HT1080 (cell line): Measurements from ENCODE around the gene MYO1D. TPM values are rescaled to one million over a fixed set of nuclear protein-coding genes. Genes with fewer than 3 reads are reported as not detected.
"Not testable (repeated sequence)": the region's sequence is repeated elsewhere in the genome, so short reads cannot be mapped to it uniquely, and the experiment has no call there.

ENCODE experiments used
- DNase-seq: peaks from one replicate; pipeline ENCODE4 v3.0.0-alpha.2; 2015; ENCODE audit warnings: low read depth
- total RNA-seq: library from RNA; depleted of rRNA; stranded (reverse); fragments of >200 nt; shearing (Covaris generic); gene quantifications from 2 replicates; pipeline ENCODE4 v1.2.3, GENCODE V29; 2014

Gene MYO1D
- total RNA-seq, 1 experiment from 2014 or later: 4.5 TPM

- peak; percentile 15 for DNase-seq
These were observed 16.9 kb downstream of the MYO1D start for GRCh38 chr17:32859857-32860525.

- no peak for DNase-seq
These were observed 21.3 kb downstream of the MYO1D start for GRCh38 chr17:32855620-32856019.

- no peak for DNase-seq
These were observed 22.0 kb downstream of the MYO1D start for GRCh38 chr17:32854832-32855389.

- DNase-seq: peak; percentile 27
These were observed 22.7 kb downstream of the MYO1D start for GRCh38 chr17:32854207-32854606.

- peak; percentile 17 for DNase-seq
These were observed 24.1 kb downstream of the MYO1D start for GRCh38 chr17:32852811-32853210.

GRCh38 chr17:32849879-32850278 is 27.0 kb downstream of the MYO1D start:
- no peak for DNase-seq

GRCh38 chr17:32847977-32848376 is 28.9 kb downstream of the MYO1D start:
- DNase-seq: no peak

- no peak for DNase-seq
These were observed 30.8 kb downstream of the MYO1D start for GRCh38 chr17:32846143-32846542.

- DNase-seq: no peak
These were observed 36.7 kb downstream of the MYO1D start for GRCh38 chr17:32840241-32840640.

GRCh38 chr17:32836527-32836926 is 40.4 kb downstream of the MYO1D start:
- DNase-seq: no peak

- DNase-seq: no peak
These were observed 41.6 kb downstream of the MYO1D start for GRCh38 chr17:32835291-32835761.

GRCh38 chr17:32834104-32834503 is 42.8 kb downstream of the MYO1D start:
- DNase-seq: no peak

- no peak for DNase-seq
These were observed 43.4 kb downstream of the MYO1D start for GRCh38 chr17:32833526-32833925.

- no peak for DNase-seq
These were observed 43.8 kb downstream of the MYO1D start for GRCh38 chr17:32833076-32833475.

GRCh38 chr17:32831627-32832243 is 45.2 kb downstream of the MYO1D start:
- no peak for DNase-seq

- no peak for DNase-seq
These were observed 45.7 kb downstream of the MYO1D start for GRCh38 chr17:32831223-32831622.

GRCh38 chr17:32828822-32829221 is 48.1 kb downstream of the MYO1D start:
- DNase-seq: no peak

GRCh38 chr17:32827227-32827626 is 49.7 kb downstream of the MYO1D start:
- DNase-seq: no peak

- no peak for DNase-seq
These were observed 50.8 kb downstream of the MYO1D start for GRCh38 chr17:32826076-32826475.

- DNase-seq: no peak
These were observed 52.6 kb downstream of the MYO1D start for GRCh38 chr17:32824334-32824733.

GRCh38 chr17:32822996-32823395 is 53.9 kb downstream of the MYO1D start:
- no peak for DNase-seq

- DNase-seq: not testable (repeated sequence)
These were observed 54.7 kb downstream of the MYO1D start for GRCh38 chr17:32821987-32822934.
